Measurements from ENCODE around the gene C11orf42. TPM values are rescaled to one million over a fixed set of nuclear protein-coding genes. Genes with fewer than 3 reads are reported as not detected.

The C11orf42 gene
- total RNA-seq, 1 experiment from 2014 or later = not detected

DNA sequence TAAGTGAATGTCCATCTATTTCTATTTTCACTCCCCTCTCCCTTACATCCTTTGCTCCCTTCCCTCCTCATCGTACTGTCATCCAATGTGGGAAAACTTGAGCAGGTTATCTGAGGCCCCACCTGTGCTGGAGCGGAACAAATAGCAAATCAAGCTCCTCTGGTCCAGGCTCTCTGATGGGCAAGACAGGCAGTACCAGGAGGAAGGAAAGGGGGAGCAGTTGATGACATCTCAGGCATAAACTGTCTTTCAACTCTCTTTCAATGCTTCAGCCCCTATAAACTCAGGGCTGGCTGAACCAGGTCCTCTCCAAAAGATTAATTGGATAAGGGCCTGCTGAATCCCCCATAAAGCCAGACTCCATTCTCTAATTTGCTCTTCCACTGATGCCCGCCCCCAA lies 52.8 kb downstream of the C11orf42 start:
- no peak for DNase-seq (ENCODE audit: low read depth)

DNA sequence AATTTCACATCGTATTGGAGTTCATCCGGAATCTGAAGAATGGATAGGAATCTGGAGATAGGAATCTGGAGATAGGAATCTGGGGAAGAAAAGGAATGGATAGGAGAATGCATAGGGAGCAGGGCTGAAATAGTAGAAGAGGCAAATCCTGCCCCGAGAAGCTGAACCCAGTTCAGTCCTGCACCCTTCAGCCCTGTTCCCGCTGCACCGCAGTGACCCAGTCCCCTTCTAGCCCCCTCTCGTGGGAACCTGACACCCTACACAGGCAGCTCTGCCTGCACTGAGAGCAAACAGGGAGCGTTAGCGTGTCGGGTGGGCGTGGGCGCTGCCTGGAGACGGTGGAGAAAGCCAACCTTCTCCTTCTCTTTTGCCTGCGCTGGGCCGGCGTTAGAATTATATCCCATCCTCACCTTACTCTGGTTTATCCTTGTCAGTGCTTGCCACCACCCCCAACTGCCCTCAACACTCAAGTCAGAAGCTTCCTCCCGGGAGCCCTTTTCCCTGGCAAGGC lies 53.3 kb downstream of the C11orf42 start:
- DNase-seq (ENCODE audit: low read depth) = no peak

DNA sequence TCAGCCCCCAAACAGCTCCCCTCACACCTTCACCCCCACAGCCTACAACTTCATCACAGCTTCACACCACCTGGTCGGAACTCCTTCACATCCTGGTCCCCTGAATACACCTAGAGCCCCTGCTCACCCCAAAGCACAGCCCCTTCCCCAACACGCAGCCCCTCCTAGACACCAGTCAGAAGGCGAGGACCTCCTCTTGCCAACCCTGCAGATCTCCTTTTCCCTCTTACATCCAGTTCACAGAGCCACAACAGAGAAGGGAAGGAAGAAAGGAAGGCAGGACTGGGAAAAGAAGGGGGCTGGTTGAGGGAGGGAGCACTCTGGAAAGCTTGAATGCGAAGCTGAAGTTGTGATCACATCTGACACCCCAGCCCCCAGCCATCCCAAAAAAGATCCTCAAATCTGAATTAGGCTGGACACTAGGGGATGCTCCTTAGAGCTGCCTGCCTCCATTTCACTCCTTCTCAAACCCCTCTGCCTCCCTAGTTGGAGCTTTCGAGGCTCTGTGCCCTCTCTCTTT lies 54.9 kb downstream of the C11orf42 start:
- no peak for DNase-seq (ENCODE audit: low read depth)

Other genes with a start within 250 kb of the C11orf42 start
- not detected in 2 replicates for gene OR56A5, start 237.1 kb upstream of the C11orf42 start, total RNA-seq (2014; rRNA removed; shearing (Covaris generic))
- 0.37 TPM in 1 of 2 replicates, not detected in the other for gene OR52L1, start 218.6 kb upstream of the C11orf42 start, total RNA-seq (2014; rRNA removed; shearing (Covaris generic))
- gene OR56A4, start 198.6 kb upstream of the C11orf42 start, total RNA-seq (2014; rRNA removed; shearing (Covaris generic)) = not detected in 2 replicates
- gene OR56A1, start 174.8 kb upstream of the C11orf42 start, total RNA-seq (2014; rRNA removed; shearing (Covaris generic)) = not detected in 2 replicates
- gene OR56B4, start 97.9 kb upstream of the C11orf42 start, total RNA-seq (2014; rRNA removed; shearing (Covaris generic)) = not detected in 2 replicates
- gene OR52B2, start 35.2 kb upstream of the C11orf42 start, total RNA-seq (2014; rRNA removed; shearing (Covaris generic)) = not detected in 2 replicates
- gene OR52W1, start 6.3 kb upstream of the C11orf42 start, total RNA-seq (2014; rRNA removed; shearing (Covaris generic)) = not detected in 2 replicates
- gene FHIP1B, start 29.1 kb downstream of the C11orf42 start, total RNA-seq (2014; rRNA removed; shearing (Covaris generic)) = 7.0 and 11.3 TPM in 2 replicates
- gene CNGA4, start 33.5 kb downstream of the C11orf42 start, total RNA-seq (2014; rRNA removed; shearing (Covaris generic)) = not detected in 2 replicates
- 0.86 TPM in 1 of 2 replicates, not detected in the other for gene CCKBR, start 54.3 kb downstream of the C11orf42 start, total RNA-seq (2014; rRNA removed; shearing (Covaris generic))
- 114 and 146 TPM in 2 replicates for gene CAVIN3, start 114.9 kb downstream of the C11orf42 start, total RNA-seq (2014; rRNA removed; shearing (Covaris generic))
- gene SMPD1, start 184.9 kb downstream of the C11orf42 start, total RNA-seq (2014; rRNA removed; shearing (Covaris generic)) = 105 and 124 TPM in 2 replicates
- gene APBB1, start 213.5 kb downstream of the C11orf42 start, total RNA-seq (2014; rRNA removed; shearing (Covaris generic)) = 16.5 and 24.4 TPM in 2 replicates
- gene HPX, start 235.4 kb downstream of the C11orf42 start, total RNA-seq (2014; rRNA removed; shearing (Covaris generic)) = not detected in 2 replicates

Data from M059J (cell line).